Thoracic aorta (tissue), 2 donors: ENCODE results near the gene LRRIQ1. TPM values are rescaled to one million over a fixed set of nuclear protein-coding genes. Genes with fewer than 3 reads are reported as not detected.
"Not testable (repeated sequence)": the region's sequence is repeated elsewhere in the genome, so short reads cannot be mapped to it uniquely, and the experiment has no call there.

Experiments
- ATAC-seq: fragments of 150-250 bp; one replicate; pipeline ENCODE4 v1.8.0; 2017; ENCODE audit warnings: low read depth; ENCODE audit not compliant: insufficient number of reproducible peaks, low FRiP score
- DNase-seq: peaks from one replicate; pipeline ENCODE4 v3.0.0-alpha.2; 2020; ENCODE audit warnings: low spot score
- H3K27ac ChIP-seq, 2 donors: fragments of 200-600 bp; sonication (generic); 1 replicate in 1 of 2; 2 replicates in 1 of 2; pipeline ENCODE4 v1.5.1; 2016; ENCODE audit warnings: mild to moderate bottlenecking in 2 of 2, moderate library complexity in 2 of 2
- H3K27me3 ChIP-seq: fragments of 200-600 bp; sonication (generic); replicated peaks from 2 replicates; pipeline ENCODE4 v1.6.0; 2016; ENCODE audit warnings: mild to moderate bottlenecking; ENCODE audit not compliant: insufficient read depth
- H3K36me3 ChIP-seq: fragments of 200-600 bp; sonication (generic); one replicate; pipeline ENCODE4 v1.5.1; 2016
- H3K4me1 ChIP-seq, 2 donors: fragments of 200-600 bp; sonication (generic); 1 replicate in 1 of 2; 2 replicates in 1 of 2; pipeline versions ENCODE4 v1.5.1 to v1.6.0; 2016; ENCODE audit warnings: low read depth in 2 of 2, mild to moderate bottlenecking in 1 of 2; ENCODE audit not compliant: control insufficient read depth in 1 of 2
- H3K4me3 ChIP-seq: fragments of 200-600 bp; sonication (generic); 2 replicates; pipeline ENCODE4 v1.5.1; 2016; ENCODE audit warnings: mild to moderate bottlenecking
- H3K9me3 ChIP-seq: fragments of 200-600 bp; sonication (generic); 2 replicates; pipeline ENCODE4 v1.5.1; 2016
- total RNA-seq, 2 donors: library from RNA; depleted of rRNA; stranded (reverse); fragments of >200 nt; gene quantifications; one replicate each; pipeline versions ENCODE4 v1.1.0 to v1.2.3, GENCODE V29; 2016
- TF ChIP-seq, protein P1 (sequence below): fragments of 200-600 bp; sonication (generic); IDR thresholded peaks from one replicate; pipeline ENCODE4 v1.5.1; 2019; ENCODE audit warnings: antibody characterized with exemption

Gene LRRIQ1
- total RNA-seq, 2 donors from 2014 or later: 0.42 TPM; not detected in 1

DNA sequence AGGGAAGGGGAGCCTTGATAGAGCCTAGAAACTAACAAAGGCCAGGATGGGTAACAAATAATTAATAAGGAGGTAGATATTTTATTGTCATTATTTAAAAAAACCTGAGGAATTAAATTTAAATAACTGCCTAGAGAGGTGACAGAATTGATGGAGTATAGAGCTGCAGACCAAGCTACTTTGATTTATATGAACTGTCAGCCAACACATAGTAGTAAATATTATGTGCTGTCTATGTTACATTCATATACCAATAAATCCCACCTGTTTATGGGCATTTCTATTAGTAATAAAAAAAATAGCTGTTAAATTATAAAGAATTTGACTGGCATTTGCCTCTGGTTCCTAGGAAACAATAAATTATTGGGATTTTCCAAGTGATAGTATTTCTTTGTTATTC lies 37.8 kb upstream of the LRRIQ1 start:
- ATAC-seq: no peak
- H3K4me3 ChIP-seq: no peak overlapping the region
- no peaks in the 10 kb centered on the region for H3K9me3 ChIP-seq
- no peaks in the 10 kb centered on the region for H3K4me1 ChIP-seq
- no peak overlapping the region for H3K27ac ChIP-seq
- no peaks in the 10 kb centered on the region for H3K36me3 ChIP-seq
- TF ChIP-seq, protein P1, sequence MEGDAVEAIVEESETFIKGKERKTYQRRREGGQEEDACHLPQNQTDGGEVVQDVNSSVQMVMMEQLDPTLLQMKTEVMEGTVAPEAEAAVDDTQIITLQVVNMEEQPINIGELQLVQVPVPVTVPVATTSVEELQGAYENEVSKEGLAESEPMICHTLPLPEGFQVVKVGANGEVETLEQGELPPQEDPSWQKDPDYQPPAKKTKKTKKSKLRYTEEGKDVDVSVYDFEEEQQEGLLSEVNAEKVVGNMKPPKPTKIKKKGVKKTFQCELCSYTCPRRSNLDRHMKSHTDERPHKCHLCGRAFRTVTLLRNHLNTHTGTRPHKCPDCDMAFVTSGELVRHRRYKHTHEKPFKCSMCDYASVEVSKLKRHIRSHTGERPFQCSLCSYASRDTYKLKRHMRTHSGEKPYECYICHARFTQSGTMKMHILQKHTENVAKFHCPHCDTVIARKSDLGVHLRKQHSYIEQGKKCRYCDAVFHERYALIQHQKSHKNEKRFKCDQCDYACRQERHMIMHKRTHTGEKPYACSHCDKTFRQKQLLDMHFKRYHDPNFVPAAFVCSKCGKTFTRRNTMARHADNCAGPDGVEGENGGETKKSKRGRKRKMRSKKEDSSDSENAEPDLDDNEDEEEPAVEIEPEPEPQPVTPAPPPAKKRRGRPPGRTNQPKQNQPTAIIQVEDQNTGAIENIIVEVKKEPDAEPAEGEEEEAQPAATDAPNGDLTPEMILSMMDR: no peak
- no peaks in the 10 kb centered on the region for H3K27me3 ChIP-seq
- DNase-seq: no peak

DNA sequence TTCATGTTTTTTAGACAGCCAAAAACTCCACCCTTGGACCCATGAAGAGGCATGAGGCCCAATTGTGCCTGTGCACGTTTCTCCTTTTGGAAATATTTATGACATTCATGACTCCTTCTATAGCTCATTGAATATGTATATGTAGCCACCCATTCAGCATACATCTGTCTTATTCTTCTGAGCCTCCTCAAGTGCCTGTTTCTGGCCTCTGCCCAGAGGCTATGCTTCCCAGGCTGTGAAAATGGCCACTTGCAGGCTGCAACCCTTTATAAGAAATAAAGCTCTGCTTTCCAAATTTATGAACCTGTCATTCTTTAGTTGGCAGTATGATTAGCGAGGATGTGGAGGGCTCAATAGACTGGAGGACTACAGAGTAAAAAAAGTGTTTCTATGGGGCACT lies 35.4 kb upstream of the LRRIQ1 start:
- TF ChIP-seq, protein P1: no peak
- ATAC-seq (no peak), DNase-seq (no peak)
- no peaks in the 10 kb centered on the region for H3K36me3 ChIP-seq
- no peak overlapping the region for H3K4me3 ChIP-seq
- no peaks in the 10 kb centered on the region for H3K27me3 ChIP-seq
- H3K4me1 ChIP-seq: no peaks in the 10 kb centered on the region
- no peak overlapping the region for H3K27ac ChIP-seq
- H3K9me3 ChIP-seq: no peaks in the 10 kb centered on the region

DNA sequence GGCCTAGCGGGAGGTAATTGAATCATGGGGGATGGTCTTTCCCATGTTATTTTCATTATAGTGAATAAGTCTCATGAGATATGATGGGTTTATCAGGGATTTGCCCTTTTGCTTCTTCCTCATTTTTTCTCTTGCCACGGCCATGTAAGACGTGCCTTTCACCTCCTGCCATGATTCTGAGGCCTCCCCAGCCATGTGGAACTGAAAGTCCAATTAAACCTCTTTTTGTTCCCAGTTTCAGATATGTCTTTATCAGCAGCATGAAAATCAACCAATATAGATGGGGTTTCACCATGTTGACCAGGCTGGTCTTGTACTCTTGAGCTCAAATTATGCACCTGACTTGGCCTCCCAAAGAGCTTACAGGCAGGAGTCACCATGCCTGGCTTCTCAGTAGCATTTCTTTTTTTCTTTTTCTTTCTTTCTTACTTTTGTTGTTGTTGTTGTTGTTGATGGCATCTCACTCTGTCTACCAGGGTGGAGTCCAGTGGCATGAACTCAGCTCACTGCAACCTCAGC lies 33.3 kb upstream of the LRRIQ1 start:
- DNase-seq (no peak), ATAC-seq (no peak)
- H3K27me3 ChIP-seq: no peaks in the 10 kb centered on the region
- no peak overlapping the region for H3K4me3 ChIP-seq
- no peaks in the 10 kb centered on the region for H3K36me3 ChIP-seq
- H3K4me1 ChIP-seq: no peaks in the 10 kb centered on the region
- TF ChIP-seq, protein P1: no peak
- no peaks in the 10 kb centered on the region for H3K9me3 ChIP-seq
- H3K27ac ChIP-seq: no peak overlapping the region

DNA sequence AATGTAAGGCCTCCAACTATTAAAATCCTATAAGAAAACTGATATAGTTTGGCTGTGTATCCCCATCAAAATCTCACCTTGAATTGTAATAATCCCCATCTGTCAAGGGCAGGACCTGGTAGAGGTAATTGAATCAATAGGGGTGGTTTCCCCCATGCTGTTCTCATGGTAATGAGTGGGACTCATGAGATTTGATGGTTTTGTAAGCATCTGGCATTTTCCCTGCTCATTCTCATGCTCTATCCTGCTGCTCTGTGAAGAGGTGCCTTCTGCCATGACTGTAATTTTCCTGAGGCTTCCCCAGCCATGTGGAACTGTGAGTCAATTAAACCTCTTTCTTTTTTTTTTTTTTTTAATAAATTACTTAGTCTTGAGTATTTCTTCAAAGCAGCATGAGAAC lies 31.9 kb upstream of the LRRIQ1 start:
- DNase-seq (no peak), ATAC-seq (no peak)
- H3K36me3 ChIP-seq: no peaks in the 10 kb centered on the region
- H3K4me3 ChIP-seq: no peak overlapping the region
- no peaks in the 10 kb centered on the region for H3K27me3 ChIP-seq
- TF ChIP-seq, protein P1: no peak
- H3K27ac ChIP-seq: no peak overlapping the region
- H3K4me1 ChIP-seq: no peaks in the 10 kb centered on the region
- no peaks in the 10 kb centered on the region for H3K9me3 ChIP-seq

DNA sequence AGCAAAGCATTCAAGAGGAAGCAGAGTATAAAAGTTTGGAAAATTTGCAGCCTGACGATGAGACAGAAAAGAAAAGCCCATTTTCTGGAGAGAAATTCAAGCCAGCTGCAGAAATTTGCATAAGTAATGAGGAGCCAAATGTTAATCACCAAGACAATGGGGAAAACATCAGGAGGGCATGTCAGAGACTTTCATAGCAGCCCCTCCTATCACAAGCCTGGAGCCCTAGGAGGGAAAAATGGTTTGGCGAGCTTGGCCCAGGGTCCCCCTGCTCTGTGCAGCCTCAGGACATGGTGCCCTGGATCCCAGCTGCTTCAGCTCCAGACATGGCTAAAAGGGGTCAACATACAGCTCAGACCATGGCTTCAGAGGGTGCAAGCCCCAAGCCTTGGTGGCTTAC lies 31.1 kb upstream of the LRRIQ1 start:
- H3K36me3 ChIP-seq, ATAC-seq, H3K27ac ChIP-seq, H3K27me3 ChIP-seq, DNase-seq, H3K9me3 ChIP-seq, H3K4me3 ChIP-seq, H3K4me1 ChIP-seq: not testable (repeated sequence)

DNA sequence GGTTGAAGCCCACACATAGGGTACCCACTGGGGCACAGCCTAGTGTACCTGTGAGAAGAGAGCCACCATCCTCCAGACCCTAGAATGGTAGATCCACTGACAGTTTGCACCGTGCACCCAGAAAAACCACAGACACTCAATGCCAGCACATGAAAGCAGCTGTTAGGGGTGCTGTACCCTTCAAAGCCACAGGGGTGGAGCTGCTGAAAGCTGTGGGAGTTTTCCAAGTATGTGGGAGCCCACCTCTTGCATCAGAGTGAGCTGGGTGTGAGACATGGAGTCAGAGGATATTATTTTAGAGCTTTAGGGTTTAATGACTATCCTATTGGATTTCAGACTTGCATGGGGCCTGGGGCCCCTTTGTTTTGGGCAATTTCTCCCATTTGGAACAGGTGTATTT lies 30.5 kb upstream of the LRRIQ1 start:
- H3K27ac ChIP-seq: no peak overlapping the region
- TF ChIP-seq, protein P1: no peak
- H3K4me3 ChIP-seq: no peak overlapping the region
- no peaks in the 10 kb centered on the region for H3K27me3 ChIP-seq
- no peaks in the 10 kb centered on the region for H3K36me3 ChIP-seq
- H3K9me3 ChIP-seq: no peaks in the 10 kb centered on the region
- no peak for ATAC-seq
- no peak for DNase-seq
- no peaks in the 10 kb centered on the region for H3K4me1 ChIP-seq
